GM19452 (cell line): ENCODE measurements around the gene BMP6.

ENCODE experiments used
- ATAC-seq: cut with Tn5 transposase; IDR thresholded peaks from one replicate; pipeline ENCODE4 v1.9.1; 2021; ENCODE audit not compliant: unreplicated experiment

The BMP6 gene

GRCh38 chr6:7747016-7747415 lies 21.1 kb downstream of the BMP6 start:
- ATAC-seq: no peak

GRCh38 chr6:7747433-7747832 lies 21.5 kb downstream of the BMP6 start:
- ATAC-seq: no peak

DNA sequence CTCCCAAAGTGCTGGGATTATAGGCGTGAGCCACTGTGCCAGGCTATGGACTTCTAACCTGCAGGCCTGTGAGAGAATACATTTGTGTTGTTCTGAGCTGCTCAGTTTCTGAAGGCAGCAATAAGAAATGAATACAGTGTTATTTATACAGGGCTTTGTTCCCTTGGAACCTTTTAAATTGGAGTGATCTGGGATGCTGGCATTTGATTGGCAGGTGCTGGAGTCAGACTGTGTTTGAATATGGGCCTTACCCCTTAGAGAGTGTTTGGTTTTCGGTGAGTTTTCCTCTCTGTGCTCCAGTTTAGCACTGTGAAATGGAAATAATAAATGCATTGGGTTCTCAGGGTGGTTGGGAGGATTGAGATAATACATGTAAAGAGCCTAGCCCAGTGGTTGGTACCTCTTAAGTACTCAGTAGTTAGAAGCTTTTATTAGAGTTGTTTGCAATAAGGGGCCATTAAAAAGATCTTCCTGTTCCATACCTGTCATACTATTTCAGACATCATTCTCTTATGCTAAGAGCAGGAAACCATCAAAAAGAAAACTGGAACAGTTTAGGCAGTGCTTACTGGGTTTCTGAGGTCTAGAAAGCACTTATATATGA lies 22.1 kb downstream of the BMP6 start:
- ATAC-seq: no peak

- ATAC-seq: no peak
Observed at GRCh38 chr6:7749478-7749877, 23.6 kb downstream of the BMP6 start.

GRCh38 chr6:7750197-7750596 lies 24.3 kb downstream of the BMP6 start:
- ATAC-seq: no peak

DNA sequence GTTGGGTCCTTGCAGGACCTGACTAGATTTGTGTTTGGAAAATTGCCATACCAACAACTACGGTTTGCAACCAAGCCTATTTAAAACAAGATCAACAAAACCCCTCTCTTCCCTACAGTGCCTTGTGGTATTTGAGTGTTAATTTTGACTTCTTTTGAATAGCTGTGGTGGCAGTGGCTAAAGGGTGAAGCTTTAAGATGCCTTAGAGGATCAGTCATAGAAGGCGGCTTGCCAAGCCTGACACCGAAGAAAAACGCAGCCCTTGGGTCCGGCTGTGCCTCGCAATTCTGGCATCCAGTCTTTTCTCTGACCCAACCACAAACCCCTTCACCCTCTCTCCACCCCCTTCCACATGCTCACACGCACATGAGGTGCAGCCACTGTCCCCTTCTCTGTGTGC lies 32.6 kb downstream of the BMP6 start:
- no peak for ATAC-seq

GRCh38 chr6:7759320-7759719 lies 33.4 kb downstream of the BMP6 start:
- no peak for ATAC-seq

DNA sequence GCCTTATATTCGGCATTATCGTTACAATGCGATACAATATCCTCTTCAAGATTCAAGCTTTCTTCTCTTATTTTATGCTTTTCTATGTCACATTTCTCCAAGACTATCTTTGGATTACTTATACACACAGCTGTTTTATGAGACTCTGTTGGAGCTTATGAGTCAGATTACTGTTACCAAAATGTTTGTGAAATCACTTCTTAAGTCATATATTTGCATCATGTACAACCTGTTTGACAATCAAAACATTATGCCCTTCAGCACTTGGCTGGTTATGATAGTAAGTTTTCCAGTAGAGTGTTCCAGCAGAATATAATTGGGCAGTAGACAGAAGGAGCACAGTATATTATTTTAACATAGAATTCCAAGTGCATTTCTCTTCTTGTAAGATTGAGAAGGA lies 35.2 kb downstream of the BMP6 start:
- ATAC-seq: no peak

GRCh38 chr6:7762760-7763159 lies 36.9 kb downstream of the BMP6 start:
- no peak for ATAC-seq

DNA sequence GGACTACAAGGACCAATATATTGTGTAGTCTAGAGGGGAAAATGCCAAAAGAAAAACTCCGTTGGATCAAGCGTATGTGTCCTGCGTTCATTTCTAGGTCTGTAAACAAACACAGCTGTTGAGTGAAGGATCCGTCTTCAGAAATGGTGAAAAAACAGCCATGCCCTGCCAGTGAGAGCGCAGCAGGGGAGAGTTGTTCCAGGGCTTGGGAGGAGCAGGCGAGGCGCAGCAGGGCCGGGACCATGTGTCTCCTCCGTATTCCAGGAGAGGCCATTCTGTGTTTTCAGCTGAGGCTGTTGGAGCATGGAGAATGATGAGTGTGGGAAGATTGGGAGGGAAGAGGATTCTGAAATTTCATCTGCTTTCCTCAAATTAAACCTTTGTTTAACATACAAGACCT lies 38.0 kb downstream of the BMP6 start:
- ATAC-seq: no peak

- ATAC-seq: no peak
Observed at GRCh38 chr6:7765575-7766325, 39.9 kb downstream of the BMP6 start.

DNA sequence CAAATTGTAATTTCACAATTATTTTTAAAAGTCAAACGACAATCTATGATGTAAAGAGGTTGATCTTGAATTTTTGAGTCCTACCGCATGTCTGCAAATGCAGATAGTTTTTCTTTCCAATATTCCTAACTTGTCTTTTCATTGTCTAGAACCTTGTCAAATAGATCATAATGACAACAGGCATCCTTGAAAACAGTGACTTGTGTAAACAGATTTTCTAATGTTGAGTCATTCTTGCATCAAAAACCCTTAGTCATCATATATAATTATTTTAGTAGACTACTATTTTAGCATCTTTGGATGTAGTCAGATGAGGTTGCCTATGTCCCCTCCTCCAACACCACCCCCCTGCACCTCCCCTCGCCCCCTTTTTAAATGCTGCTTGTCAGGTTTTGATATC lies 43.8 kb downstream of the BMP6 start:
- ATAC-seq: no peak

DNA sequence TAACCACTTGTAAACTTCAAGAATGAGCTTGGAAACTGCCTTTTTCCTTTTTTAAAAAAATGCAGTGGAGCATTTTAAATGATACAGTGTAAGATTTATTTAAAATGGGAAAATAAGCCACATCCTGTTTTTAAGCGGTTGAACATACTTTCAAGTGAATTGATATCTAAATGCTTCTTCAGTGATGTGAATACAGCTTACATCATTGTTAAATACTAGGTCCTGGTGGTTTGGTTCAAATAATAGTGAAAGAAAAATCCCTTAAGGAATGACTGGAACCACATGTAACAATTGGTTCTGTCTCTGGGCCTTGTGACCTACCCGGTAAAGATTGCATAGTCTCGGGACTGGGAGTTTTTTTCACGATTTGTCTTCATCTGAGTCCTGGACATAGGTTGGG lies 44.2 kb downstream of the BMP6 start:
- ATAC-seq: no peak

- no peak for ATAC-seq
Observed at GRCh38 chr6:7770601-7771000, 44.7 kb downstream of the BMP6 start.

GRCh38 chr6:7773322-7773721 lies 47.4 kb downstream of the BMP6 start:
- no peak for ATAC-seq

- ATAC-seq: no peak
Observed at GRCh38 chr6:7773914-7774313, 48.0 kb downstream of the BMP6 start.

GRCh38 chr6:7776509-7776908 lies 50.6 kb downstream of the BMP6 start:
- ATAC-seq: no peak

DNA sequence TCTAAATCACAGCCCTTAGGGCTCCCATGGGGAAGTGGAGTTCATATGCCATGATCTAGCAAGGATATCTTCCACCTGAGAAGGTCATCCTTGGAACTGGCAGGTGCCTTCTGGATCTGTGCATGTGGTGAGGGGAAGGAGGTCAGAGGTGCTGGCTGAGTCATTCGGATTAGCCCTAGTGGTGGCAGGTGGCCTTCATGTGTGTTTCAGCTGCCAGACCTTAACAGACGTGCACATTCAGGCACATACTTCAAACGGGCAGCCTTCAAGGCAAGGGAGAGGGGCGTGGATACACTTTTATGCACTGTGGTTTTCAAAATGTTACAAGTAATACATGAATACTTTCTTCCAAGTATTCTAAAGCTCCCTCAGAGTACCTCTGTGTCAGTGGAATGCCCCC lies 51.2 kb downstream of the BMP6 start:
- no peak for ATAC-seq

- ATAC-seq: no peak
Observed at GRCh38 chr6:7781240-7781639, 55.3 kb downstream of the BMP6 start.

- no peak for ATAC-seq
Observed at GRCh38 chr6:7784248-7784647, 58.3 kb downstream of the BMP6 start.

- no peak for ATAC-seq
Observed at GRCh38 chr6:7784706-7785105, 58.8 kb downstream of the BMP6 start.

GRCh38 chr6:7785243-7786035 lies 59.5 kb downstream of the BMP6 start:
- ATAC-seq: no peak
